ENCODE data around the gene CFAP20.

CFAP20 gene

DNA sequence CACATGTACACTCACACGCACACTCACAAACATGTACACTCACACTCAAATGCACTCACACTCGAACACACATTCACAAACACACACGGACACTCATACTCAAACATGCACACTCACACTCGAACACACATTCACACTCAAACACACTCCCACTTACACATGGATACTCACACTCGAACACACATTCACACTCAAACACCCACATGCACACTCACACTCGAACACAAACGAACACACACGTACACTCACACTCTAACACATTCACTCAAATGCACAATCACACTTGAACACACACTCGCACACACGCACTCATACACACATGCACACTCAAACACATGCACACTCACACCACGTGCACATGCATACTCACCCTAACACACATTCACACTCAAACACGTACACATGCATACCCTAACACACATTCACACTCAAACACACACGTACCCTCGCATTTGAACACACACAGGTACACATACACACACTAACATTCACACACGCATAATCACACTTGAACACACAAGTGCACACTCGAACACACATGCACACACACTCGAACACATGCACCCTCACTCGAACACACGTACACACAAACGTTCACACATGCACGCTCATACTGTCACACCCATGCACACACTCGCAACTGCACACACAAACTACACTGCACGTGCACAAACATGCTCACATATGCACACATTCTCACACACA is 41.8 kb downstream of the CFAP20 start:
- no peak for TF ChIP-seq GABPA (IDR thresholded peaks at IDR 0.05; ENCODE audit: low read depth)
- TF ChIP-seq POLR2AphosphoS5 (IDR thresholded peaks at IDR 0.05; ENCODE audit: low read depth), result no peak
- no peak for TF ChIP-seq CTCF (IDR thresholded peaks at IDR 0.05; ENCODE audit: insufficient read depth, low read length)
- TF ChIP-seq SPI1 (IDR thresholded peaks at IDR 0.05; ENCODE audit: borderline replicate concordance, low read depth), result no peak
- TF ChIP-seq, protein P1, sequence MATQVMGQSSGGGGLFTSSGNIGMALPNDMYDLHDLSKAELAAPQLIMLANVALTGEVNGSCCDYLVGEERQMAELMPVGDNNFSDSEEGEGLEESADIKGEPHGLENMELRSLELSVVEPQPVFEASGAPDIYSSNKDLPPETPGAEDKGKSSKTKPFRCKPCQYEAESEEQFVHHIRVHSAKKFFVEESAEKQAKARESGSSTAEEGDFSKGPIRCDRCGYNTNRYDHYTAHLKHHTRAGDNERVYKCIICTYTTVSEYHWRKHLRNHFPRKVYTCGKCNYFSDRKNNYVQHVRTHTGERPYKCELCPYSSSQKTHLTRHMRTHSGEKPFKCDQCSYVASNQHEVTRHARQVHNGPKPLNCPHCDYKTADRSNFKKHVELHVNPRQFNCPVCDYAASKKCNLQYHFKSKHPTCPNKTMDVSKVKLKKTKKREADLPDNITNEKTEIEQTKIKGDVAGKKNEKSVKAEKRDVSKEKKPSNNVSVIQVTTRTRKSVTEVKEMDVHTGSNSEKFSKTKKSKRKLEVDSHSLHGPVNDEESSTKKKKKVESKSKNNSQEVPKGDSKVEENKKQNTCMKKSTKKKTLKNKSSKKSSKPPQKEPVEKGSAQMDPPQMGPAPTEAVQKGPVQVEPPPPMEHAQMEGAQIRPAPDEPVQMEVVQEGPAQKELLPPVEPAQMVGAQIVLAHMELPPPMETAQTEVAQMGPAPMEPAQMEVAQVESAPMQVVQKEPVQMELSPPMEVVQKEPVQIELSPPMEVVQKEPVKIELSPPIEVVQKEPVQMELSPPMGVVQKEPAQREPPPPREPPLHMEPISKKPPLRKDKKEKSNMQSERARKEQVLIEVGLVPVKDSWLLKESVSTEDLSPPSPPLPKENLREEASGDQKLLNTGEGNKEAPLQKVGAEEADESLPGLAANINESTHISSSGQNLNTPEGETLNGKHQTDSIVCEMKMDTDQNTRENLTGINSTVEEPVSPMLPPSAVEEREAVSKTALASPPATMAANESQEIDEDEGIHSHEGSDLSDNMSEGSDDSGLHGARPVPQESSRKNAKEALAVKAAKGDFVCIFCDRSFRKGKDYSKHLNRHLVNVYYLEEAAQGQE (IDR thresholded peaks at IDR 0.05; ENCODE audit: insufficient replicate concordance, low read depth), result no peak
- no peak for DNase-seq (ENCODE audit: low read depth in 1 of 2, low spot score in 1 of 2)
- H3K27me3 ChIP-seq (ENCODE audit: insufficient read depth, poor library complexity, severe bottlenecking), result no peaks in the 10 kb centered on the region
- H3K27ac ChIP-seq (replicated peaks), result no peak overlapping the region
- H3K4me3 ChIP-seq (replicated peaks; ENCODE audit: insufficient read depth, low read length), result no peak overlapping the region

- no peak for TF ChIP-seq SPI1 (IDR thresholded peaks at IDR 0.05; ENCODE audit: borderline replicate concordance, low read depth)
- no peak for DNase-seq (ENCODE audit: low read depth in 1 of 2, low spot score in 1 of 2)
- Histone ChIP-seq H3K4me3 (replicated peaks; ENCODE audit: insufficient read depth, low read length) (no peak overlapping the region), H3K27ac (replicated peaks) (no peak overlapping the region), H3K27me3 (ENCODE audit: insufficient read depth, poor library complexity, severe bottlenecking) (no peaks in the 10 kb centered on the region)
These were observed 42.6 kb downstream of the CFAP20 start for GRCh38 chr16:58086381-58087208.

GRCh38 chr16:58085584-58086251 is 43.5 kb downstream of the CFAP20 start:
- Histone ChIP-seq H3K4me3 (replicated peaks; ENCODE audit: insufficient read depth, low read length) (no peak overlapping the region), H3K27ac (replicated peaks) (no peak overlapping the region), H3K27me3 (ENCODE audit: insufficient read depth, poor library complexity, severe bottlenecking) (no peaks in the 10 kb centered on the region)
- DNase-seq (ENCODE audit: low read depth in 1 of 2, low spot score in 1 of 2), result no peak
- TF ChIP-seq, protein P1 (IDR thresholded peaks at IDR 0.05; ENCODE audit: insufficient replicate concordance, low read depth), result no peak
- TF ChIP-seq POLR2AphosphoS5 (IDR thresholded peaks at IDR 0.05; ENCODE audit: low read depth) (no peak), GABPA (IDR thresholded peaks at IDR 0.05; ENCODE audit: low read depth) (no peak), SPI1 (IDR thresholded peaks at IDR 0.05; ENCODE audit: borderline replicate concordance, low read depth) (no peak), CTCF (IDR thresholded peaks at IDR 0.05; ENCODE audit: insufficient read depth, low read length) (no peak)

DNA sequence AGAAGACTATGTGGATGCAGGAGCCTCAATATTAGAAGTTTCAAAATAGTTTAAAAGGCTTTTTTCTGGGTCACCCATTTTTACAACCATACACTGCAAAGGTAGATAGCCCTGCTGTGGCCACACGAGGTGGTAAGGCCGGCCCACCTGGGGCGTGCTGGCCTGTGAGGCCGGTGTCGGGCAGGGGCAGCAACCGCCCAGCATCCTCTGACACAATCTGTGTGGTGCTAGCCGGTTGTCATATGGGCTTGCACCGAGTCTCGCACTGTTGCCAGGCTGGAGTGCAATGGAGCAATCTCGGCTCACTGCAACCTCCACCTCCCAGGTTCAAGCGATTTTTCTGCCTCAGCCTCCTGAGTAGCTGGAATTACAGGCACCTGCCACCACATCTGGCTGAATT is 44.0 kb downstream of the CFAP20 start:
- Histone ChIP-seq H3K4me3 (replicated peaks; ENCODE audit: insufficient read depth, low read length) (no peak overlapping the region), H3K27me3 (ENCODE audit: insufficient read depth, poor library complexity, severe bottlenecking) (no peaks in the 10 kb centered on the region), H3K27ac (replicated peaks) (no peak overlapping the region)
- DNase-seq (ENCODE audit: low read depth in 1 of 2, low spot score in 1 of 2), result no peak
- no peak for TF ChIP-seq CTCF (IDR thresholded peaks at IDR 0.05; ENCODE audit: insufficient read depth, low read length)
- TF ChIP-seq GABPA (IDR thresholded peaks at IDR 0.05; ENCODE audit: low read depth), result no peak
- TF ChIP-seq, protein P1 (IDR thresholded peaks at IDR 0.05; ENCODE audit: insufficient replicate concordance, low read depth), result no peak
- TF ChIP-seq SPI1 (IDR thresholded peaks at IDR 0.05; ENCODE audit: borderline replicate concordance, low read depth), result no peak
- no peak for TF ChIP-seq POLR2AphosphoS5 (IDR thresholded peaks at IDR 0.05; ENCODE audit: low read depth)
